Neural cell (in vitro differentiated cells): ENCODE data around the gene KRT76.

Experiments
- CTCF ChIP-seq: fragments of 450-650 bp; IDR thresholded peaks from 2 replicates; pipeline ENCODE4 v1.5.1; 2014; ENCODE audit warnings: antibody characterized with exemption, mild to moderate bottlenecking, moderate library complexity; ENCODE audit not compliant: poor library complexity, severe bottlenecking
- EZH2 ChIP-seq: fragments of 200-600, 300-800 bp; shearing (Covaris generic), sonication (generic); IDR thresholded peaks from 2 replicates; pipeline ENCODE4 v1.6.1; 2014; ENCODE audit warnings: antibody characterized with exemption, low read length, borderline replicate concordance, mild to moderate bottlenecking; ENCODE audit not compliant: insufficient read depth, poor library complexity, severe bottlenecking
- POLR2AphosphoS5 ChIP-seq: IDR thresholded peaks from 2 replicates; pipeline ENCODE4 v1.6.1; 2012
- TAF1 ChIP-seq: IDR thresholded peaks from 2 replicates; pipeline ENCODE4 v1.6.1; 2012; ENCODE audit warnings: low read depth
- TF ChIP-seq, protein P1 (sequence below): IDR thresholded peaks from 2 replicates; pipeline ENCODE4 v1.6.1; 2012; ENCODE audit warnings: borderline replicate concordance

GRCh38 chr12:52763036-52763659, 14.0 kb downstream of the KRT76 start:
- TF ChIP-seq EZH2 (no peak), CTCF (no peak), TAF1 (no peak), POLR2AphosphoS5 (no peak)
- TF ChIP-seq, protein P1, sequence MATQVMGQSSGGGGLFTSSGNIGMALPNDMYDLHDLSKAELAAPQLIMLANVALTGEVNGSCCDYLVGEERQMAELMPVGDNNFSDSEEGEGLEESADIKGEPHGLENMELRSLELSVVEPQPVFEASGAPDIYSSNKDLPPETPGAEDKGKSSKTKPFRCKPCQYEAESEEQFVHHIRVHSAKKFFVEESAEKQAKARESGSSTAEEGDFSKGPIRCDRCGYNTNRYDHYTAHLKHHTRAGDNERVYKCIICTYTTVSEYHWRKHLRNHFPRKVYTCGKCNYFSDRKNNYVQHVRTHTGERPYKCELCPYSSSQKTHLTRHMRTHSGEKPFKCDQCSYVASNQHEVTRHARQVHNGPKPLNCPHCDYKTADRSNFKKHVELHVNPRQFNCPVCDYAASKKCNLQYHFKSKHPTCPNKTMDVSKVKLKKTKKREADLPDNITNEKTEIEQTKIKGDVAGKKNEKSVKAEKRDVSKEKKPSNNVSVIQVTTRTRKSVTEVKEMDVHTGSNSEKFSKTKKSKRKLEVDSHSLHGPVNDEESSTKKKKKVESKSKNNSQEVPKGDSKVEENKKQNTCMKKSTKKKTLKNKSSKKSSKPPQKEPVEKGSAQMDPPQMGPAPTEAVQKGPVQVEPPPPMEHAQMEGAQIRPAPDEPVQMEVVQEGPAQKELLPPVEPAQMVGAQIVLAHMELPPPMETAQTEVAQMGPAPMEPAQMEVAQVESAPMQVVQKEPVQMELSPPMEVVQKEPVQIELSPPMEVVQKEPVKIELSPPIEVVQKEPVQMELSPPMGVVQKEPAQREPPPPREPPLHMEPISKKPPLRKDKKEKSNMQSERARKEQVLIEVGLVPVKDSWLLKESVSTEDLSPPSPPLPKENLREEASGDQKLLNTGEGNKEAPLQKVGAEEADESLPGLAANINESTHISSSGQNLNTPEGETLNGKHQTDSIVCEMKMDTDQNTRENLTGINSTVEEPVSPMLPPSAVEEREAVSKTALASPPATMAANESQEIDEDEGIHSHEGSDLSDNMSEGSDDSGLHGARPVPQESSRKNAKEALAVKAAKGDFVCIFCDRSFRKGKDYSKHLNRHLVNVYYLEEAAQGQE = no peak
